RWPE2 (cell line): ENCODE measurements around the gene PGR.

Experiments
- ATAC-seq: fragments of 200-7000 bp; cut with Tn5 transposase; 3 replicates; pipeline ENCODE4 v1.9.1; 2021; ENCODE audit warnings: low read depth
- DNase-seq: peaks from one replicate; pipeline ENCODE4 v3.0.0-alpha.2; 2020; ENCODE audit warnings: low spot score
- H3K27ac ChIP-seq: fragments of 450-650 bp; 2 replicates; pipeline ENCODE4 v1.5.1; 2017; ENCODE audit warnings: mild to moderate bottlenecking; ENCODE audit not compliant: poor library complexity, severe bottlenecking
- H3K27me3 ChIP-seq: fragments of 250-450 bp; sonication (Bioruptor Pico); 2 replicates; pipeline ENCODE4 v1.5.1; 2021; ENCODE audit warnings: mild to moderate bottlenecking, moderate library complexity; ENCODE audit not compliant: insufficient read depth, poor library complexity, severe bottlenecking
- H3K36me3 ChIP-seq: fragments of 250-450 bp; sonication (Bioruptor Pico); 2 replicates; pipeline ENCODE4 v1.5.1; 2020; ENCODE audit warnings: low read depth, mild to moderate bottlenecking, moderate library complexity
- H3K4me1 ChIP-seq: fragments of 250-450 bp; sonication (Bioruptor Pico); 2 replicates; pipeline ENCODE4 v1.5.1; 2021; ENCODE audit warnings: mild to moderate bottlenecking, moderate library complexity; ENCODE audit not compliant: insufficient read depth, poor library complexity, severe bottlenecking
- H3K4me3 ChIP-seq: fragments of 250-450 bp; sonication (Bioruptor Pico); 2 replicates; pipeline ENCODE4 v1.5.1; 2021; ENCODE audit warnings: mild to moderate bottlenecking, moderate library complexity; ENCODE audit not compliant: severe bottlenecking
- H3K9me3 ChIP-seq: fragments of 250-450 bp; sonication (Bioruptor Pico); 2 replicates; pipeline ENCODE4 v1.5.1; 2021; ENCODE audit warnings: mild to moderate bottlenecking, moderate library complexity; ENCODE audit not compliant: severe bottlenecking
- CTCF ChIP-seq: fragments of 450-650 bp; IDR thresholded peaks from one replicate; pipeline ENCODE4 v1.5.1; 2017; ENCODE audit warnings: mild to moderate bottlenecking, moderate library complexity; ENCODE audit not compliant: poor library complexity, severe bottlenecking

PGR gene

DNA sequence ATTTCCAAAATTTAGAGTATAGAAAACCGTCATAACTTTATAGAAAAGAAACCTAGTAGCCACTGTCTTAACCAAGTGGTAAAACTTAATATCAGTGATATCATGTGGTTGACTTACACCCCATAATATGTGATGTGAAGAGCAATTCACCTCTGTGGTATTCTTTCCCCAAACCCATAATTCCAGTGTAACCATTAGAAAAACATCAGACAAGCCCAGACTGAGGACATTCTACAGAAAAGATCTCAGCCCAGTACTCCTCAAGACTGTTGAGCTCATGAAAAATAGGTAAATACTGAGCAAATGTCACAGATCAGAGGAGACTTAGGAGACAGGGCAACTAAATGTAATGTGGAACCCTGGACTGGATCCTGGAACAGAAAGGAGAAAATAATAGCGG lies 134.6 kb downstream of the PGR start:
- Histone ChIP-seq H3K27me3 (no peaks in the 10 kb centered on the region), H3K4me1 (no peaks in the 10 kb centered on the region), H3K36me3 (no peaks in the 10 kb centered on the region), H3K9me3 (no peaks in the 10 kb centered on the region), H3K27ac (no peak overlapping the region), H3K4me3 (no peak overlapping the region)
- DNase-seq, result no peak
- no peak for TF ChIP-seq CTCF
- no peak; the same call in 2 of the 3 replicates for ATAC-seq

GRCh38 chr11:100991541-100991940 lies 138.1 kb downstream of the PGR start:
- H3K4me3 ChIP-seq, result no peak overlapping the region
- no peak for TF ChIP-seq CTCF
- H3K4me1 ChIP-seq, result no peaks in the 10 kb centered on the region
- no peaks in the 10 kb centered on the region for H3K27me3 ChIP-seq
- H3K9me3 ChIP-seq, result no peaks in the 10 kb centered on the region
- DNase-seq (no peak), ATAC-seq (no peak)
- H3K36me3 ChIP-seq, result no peaks in the 10 kb centered on the region
- H3K27ac ChIP-seq, result no peak overlapping the region

DNA sequence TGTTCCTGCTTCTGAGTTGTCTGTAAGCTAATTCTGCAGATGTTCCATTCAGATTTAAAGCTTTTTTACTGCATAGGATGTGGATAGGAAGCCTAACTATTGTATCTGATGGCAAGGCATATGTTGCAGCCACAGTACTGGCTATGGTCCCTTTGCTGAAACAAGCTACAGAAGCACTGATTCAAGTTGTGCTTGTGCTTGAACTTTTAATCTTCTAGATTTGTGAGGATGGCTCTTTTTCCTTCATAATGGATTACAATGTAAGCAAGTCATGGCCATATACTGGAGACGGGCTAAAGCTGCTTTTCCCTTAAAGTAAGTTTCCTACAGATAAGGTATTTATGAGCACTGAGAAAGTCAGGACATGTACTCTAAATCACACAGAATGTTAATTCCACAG lies 138.7 kb downstream of the PGR start:
- no peak for ATAC-seq
- DNase-seq, result no peak
- Histone ChIP-seq H3K4me3 (no peak overlapping the region), H3K9me3 (no peaks in the 10 kb centered on the region), H3K27ac (no peak overlapping the region), H3K4me1 (no peaks in the 10 kb centered on the region), H3K36me3 (no peaks in the 10 kb centered on the region), H3K27me3 (no peaks in the 10 kb centered on the region)
- no peak for TF ChIP-seq CTCF

- Histone ChIP-seq H3K36me3 (no peaks in the 10 kb centered on the region), H3K9me3 (no peaks in the 10 kb centered on the region), H3K4me3 (no peak overlapping the region), H3K4me1 (no peaks in the 10 kb centered on the region), H3K27ac (no peak overlapping the region), H3K27me3 (no peaks in the 10 kb centered on the region)
- no peak for DNase-seq
- TF ChIP-seq CTCF, result no peak
- ATAC-seq, result no peak
These were observed 144.9 kb downstream of the PGR start for GRCh38 chr11:100984668-100985067.

DNA sequence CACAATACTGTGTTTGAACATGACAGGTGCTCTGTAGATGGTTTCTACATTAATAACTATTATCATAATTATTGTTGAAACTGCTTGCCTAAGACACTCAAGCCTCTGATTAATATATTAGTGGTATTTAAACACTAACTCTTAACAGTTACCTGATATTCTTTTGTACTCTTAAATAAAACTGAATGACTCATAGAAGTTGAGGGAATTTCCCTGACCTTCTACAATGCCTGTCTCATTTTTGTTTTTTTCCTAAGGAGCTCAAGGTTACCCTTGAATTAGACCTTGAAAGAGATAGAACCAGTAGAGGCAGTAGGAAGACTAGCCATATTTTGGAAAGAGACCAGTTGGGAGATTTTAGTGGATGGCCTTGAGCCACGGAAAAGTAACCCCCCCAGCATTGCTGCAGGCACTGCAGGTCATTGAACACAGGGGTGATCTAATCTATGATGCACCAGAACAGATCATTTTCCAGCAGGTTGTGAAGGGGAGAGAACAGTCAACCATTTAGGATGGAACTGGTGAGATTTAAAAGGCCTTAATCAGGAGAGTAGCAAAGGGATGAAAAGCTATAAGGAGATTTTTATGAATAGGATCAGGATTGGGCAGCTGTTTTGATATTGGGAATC lies 148.3 kb downstream of the PGR start:
- Histone ChIP-seq H3K4me1 (no peaks in the 10 kb centered on the region), H3K9me3 (no peaks in the 10 kb centered on the region), H3K36me3 (no peaks in the 10 kb centered on the region), H3K27me3 (no peaks in the 10 kb centered on the region), H3K4me3 (no peak overlapping the region), H3K27ac (no peak overlapping the region)
- TF ChIP-seq CTCF, result no peak
- DNase-seq (no peak), ATAC-seq (no peak)
